Liver (tissue), 9 donors: ENCODE data around the gene RGS12. TPM values are rescaled to one million over a fixed set of nuclear protein-coding genes. Genes with fewer than 3 reads are reported as not detected.

Source experiments
- DNase-seq: peaks from one replicate; pipeline ENCODE4 v3.0.0-alpha.2; 2017; ENCODE audit warnings: low spot score
- H3K27ac ChIP-seq, 2 donors: one replicate each; pipeline ENCODE4 v1.7.0; 2013; ENCODE audit warnings: inconsistent platforms in 2 of 2, low read length in 2 of 2, control low read depth in 1 of 2, low read depth in 1 of 2, mild to moderate bottlenecking in 1 of 2
- H3K27me3 ChIP-seq, 4 donors: one replicate each; pipeline versions ENCODE4 v1.6.1 to v1.7.0; 2013; ENCODE audit warnings: low read length in 3 of 4, inconsistent platforms in 1 of 4, mild to moderate bottlenecking in 1 of 4, moderate library complexity in 1 of 4; ENCODE audit not compliant: control insufficient read depth in 4 of 4, insufficient read depth in 4 of 4
- H3K36me3 ChIP-seq, 4 donors: one replicate each; pipeline versions ENCODE4 v1.6.1 to v1.7.0; 2013; ENCODE audit warnings: low read length in 3 of 4, mild to moderate bottlenecking in 3 of 4, low read depth in 1 of 4, moderate library complexity in 1 of 4; ENCODE audit not compliant: control insufficient read depth in 4 of 4, insufficient read depth in 3 of 4
- H3K4me1 ChIP-seq, 4 donors: one replicate each; pipeline versions ENCODE4 v1.6.1 to v1.7.0; 2013; ENCODE audit warnings: low read length in 3 of 4, mild to moderate bottlenecking in 3 of 4, moderate library complexity in 1 of 4; ENCODE audit not compliant: control insufficient read depth in 4 of 4, insufficient read depth in 4 of 4
- H3K4me3 ChIP-seq, 3 donors: one replicate each; pipeline versions ENCODE4 v1.6.1 to v1.7.0; 2013; ENCODE audit warnings: low read length in 3 of 3, control low read depth in 1 of 3, low read depth in 1 of 3, mild to moderate bottlenecking in 1 of 3
- H3K9ac ChIP-seq, 2 donors: one replicate each; pipeline ENCODE4 v1.7.0; 2013; ENCODE audit warnings: low read length in 2 of 2, mild to moderate bottlenecking in 2 of 2, moderate library complexity in 2 of 2, control low read depth in 1 of 2, low read depth in 1 of 2
- H3K9me3 ChIP-seq, 4 donors: one replicate each; pipeline versions ENCODE4 v1.6.1 to v1.7.0; 2013; ENCODE audit warnings: low read length in 3 of 4; ENCODE audit not compliant: control insufficient read depth in 4 of 4
- ATF3 ChIP-seq: IDR thresholded peaks from 2 replicates; pipeline ENCODE4 v1.6.1; 2016; ENCODE audit warnings: antibody characterized with exemption
- EGR1 ChIP-seq, 2 donors: IDR thresholded peaks; 2 replicates each; pipeline ENCODE4 v1.6.1; 2016 to 2018; ENCODE audit warnings: antibody characterized with exemption in 2 of 2, low read depth in 2 of 2
- FOXA1 ChIP-seq: IDR thresholded peaks from 2 replicates; pipeline ENCODE4 v1.6.1; 2016; ENCODE audit warnings: antibody characterized with exemption
- FOXA2 ChIP-seq: IDR thresholded peaks from 2 replicates; pipeline ENCODE4 v1.6.1; 2016; ENCODE audit warnings: antibody characterized with exemption
- GABPA ChIP-seq, 2 donors: IDR thresholded peaks in 1 of 2; conservative IDR thresholded peaks in 1 of 2; 2 replicates each; pipeline ENCODE4 v1.6.1; 2016; ENCODE audit warnings: antibody characterized with exemption in 2 of 2, mild to moderate bottlenecking in 1 of 2, moderate library complexity in 1 of 2
- HNF4A ChIP-seq, 2 donors: conservative IDR thresholded peaks; 2 replicates each; pipeline ENCODE4 v1.6.1; 2016; ENCODE audit warnings: antibody characterized with exemption in 2 of 2, mild to moderate bottlenecking in 2 of 2
- HNF4G ChIP-seq: IDR thresholded peaks from 2 replicates; pipeline ENCODE4 v1.6.1; 2016; ENCODE audit warnings: antibody characterized with exemption
- JUND ChIP-seq, 2 donors: IDR thresholded peaks; 2 replicates each; pipeline ENCODE4 v1.6.1; 2016; ENCODE audit warnings: antibody characterized with exemption in 2 of 2
- MAX ChIP-seq: IDR thresholded peaks from 2 replicates; pipeline ENCODE4 v1.6.1; 2016; ENCODE audit warnings: antibody characterized with exemption
- NR2F2 ChIP-seq: IDR thresholded peaks from 2 replicates; pipeline ENCODE4 v1.6.1; 2016; ENCODE audit warnings: antibody characterized with exemption
- RAD21 ChIP-seq, 2 donors: IDR thresholded peaks; 2 replicates each; pipeline ENCODE4 v1.6.1; 2016; ENCODE audit warnings: antibody characterized with exemption in 2 of 2, mild to moderate bottlenecking in 2 of 2
- REST ChIP-seq: IDR thresholded peaks from 2 replicates; pipeline ENCODE4 v1.6.1; 2016; ENCODE audit warnings: antibody characterized with exemption, mild to moderate bottlenecking
- RXRA ChIP-seq, 2 donors: IDR thresholded peaks; 2 replicates each; pipeline ENCODE4 v1.6.1; 2017 to 2018; ENCODE audit warnings: antibody characterized with exemption in 2 of 2, mild to moderate bottlenecking in 1 of 2
- SP1 ChIP-seq: IDR thresholded peaks from 2 replicates; pipeline ENCODE4 v1.6.1; 2018; ENCODE audit warnings: antibody characterized with exemption, mild to moderate bottlenecking
- TAF1 ChIP-seq: conservative IDR thresholded peaks from 2 replicates; pipeline ENCODE4 v1.6.1; 2016; ENCODE audit warnings: antibody characterized with exemption, mild to moderate bottlenecking
- YY1 ChIP-seq: IDR thresholded peaks from 2 replicates; pipeline ENCODE4 v1.6.1; 2016; ENCODE audit warnings: antibody characterized with exemption, mild to moderate bottlenecking
- ZBTB33 ChIP-seq: IDR thresholded peaks from 2 replicates; pipeline ENCODE4 v1.6.1; 2016; ENCODE audit warnings: antibody characterized with exemption
- WGBS: extraction: QIAGEN DNeasy Blood & Tissue Kit; methylation state at CpG from one replicate; pipeline ENCODE4 v1.1.7; 2013; 5-methylcytosine and 5-hydroxymethylcytosine counted together
- polyA plus RNA-seq, 2 donors: library from polyadenylated mRNA; stranded (reverse) in 1 of 2; unstranded in 1 of 2; fragments of 200-250 nt in 1 of 2; fragments of >200 nt in 1 of 2; fragmentation: Nextera tagmentation in 1 of 2; extraction: Ambion mirVana in 1 of 2; gene quantifications; one replicate each; pipeline versions ENCODE4 v1.2.1 to v1.2.3, GENCODE V29; 2013 to 2015
- total RNA-seq, 2 donors: library from RNA; depleted of rRNA; stranded (reverse); fragments of >200 nt; gene quantifications; one replicate each; pipeline ENCODE4 v1.2.3, GENCODE V29; 2014
- donor health status: healthy.
- donor health status: healthy.
- donor health status: healthy.
- donor health status: healthy.
- donor health status: healthy.

The RGS12 gene
- total and polyA plus RNA-seq, 4 donors: 6.4 to 23.2 (median 11.5) TPM

GRCh38 chr4:3302786-3303564 lies 10.2 kb downstream of the RGS12 start:
- H3K36me3 ChIP-seq: no peaks in the 10 kb centered on the region
- no peak overlapping the region for H3K4me3 ChIP-seq
- H3K9me3 ChIP-seq: no peaks in the 10 kb centered on the region
- H3K9ac ChIP-seq: no peak overlapping the region
- no peaks in the 10 kb centered on the region for H3K27me3 ChIP-seq
- H3K4me1 ChIP-seq: peaks cover 0 to 5% (median 2%) of the 10 kb centered on the region in 4 donors
- TF ChIP-seq EGR1 (IDR thresholded peaks at IDR 0.05; ENCODE audit: low read depth in 2 of 2): no peak
- TF ChIP-seq FOXA1: no peak
- TF ChIP-seq FOXA2: no peak
- DNase-seq: no peak
- no peak overlapping the region for H3K27ac ChIP-seq
- 83% methylated on average over 16 of the region's 16 CpGs for WGBS

- peaks cover 0 to 5% (median 2%) of the 10 kb centered on the region in 4 donors for H3K4me1 ChIP-seq
- H3K27ac ChIP-seq: no peak overlapping the region
- WGBS: 95% methylated on average over 2 of the region's 2 CpGs
- DNase-seq: no peak
- no peaks in the 10 kb centered on the region for H3K36me3 ChIP-seq
- H3K27me3 ChIP-seq: no peaks in the 10 kb centered on the region
- no peaks in the 10 kb centered on the region for H3K9me3 ChIP-seq
- TF ChIP-seq ATF3: no peak
- no peak for TF ChIP-seq RXRA (IDR thresholded peaks at IDR 0.05)
- TF ChIP-seq ZBTB33: no peak
- TF ChIP-seq MAX: no peak
- TF ChIP-seq FOXA1: no peak
- no peak for TF ChIP-seq EGR1 (IDR thresholded peaks at IDR 0.05; ENCODE audit: low read depth in 2 of 2)
- no peak for TF ChIP-seq GABPA (IDR thresholded peaks at IDR 0.05 in 1 of 2, conservative IDR thresholded peaks at IDR 0.05 in 1 of 2)
- no peak for TF ChIP-seq TAF1
- TF ChIP-seq JUND (IDR thresholded peaks at IDR 0.05): no peak
- no peak for TF ChIP-seq REST
- no peak for TF ChIP-seq HNF4G
- no peak for TF ChIP-seq FOXA2
- TF ChIP-seq YY1: no peak
- TF ChIP-seq RAD21 (IDR thresholded peaks at IDR 0.05): no peak
- TF ChIP-seq SP1: no peak
- TF ChIP-seq HNF4A (conservative IDR thresholded peaks at IDR 0.05): no peak
- TF ChIP-seq NR2F2: no peak
- no peak overlapping the region for H3K4me3 ChIP-seq
- H3K9ac ChIP-seq: no peak overlapping the region
Observed at GRCh38 chr4:3303565-3303824, 10.7 kb downstream of the RGS12 start.
